Measurements from ENCODE around the gene FGF2.

FGF2 gene

GRCh38 chr4:122815248-122815647 is 11.4 kb upstream of the FGF2 start:
- Histone ChIP-seq H3K27ac (no peak overlapping the region), H3K4me3 (no peak overlapping the region)
- TF ChIP-seq CTCF (IDR thresholded peaks at IDR 0.05) = no peak
- no peak for DNase-seq (ENCODE audit: low spot score)

- no peak for TF ChIP-seq CTCF (IDR thresholded peaks at IDR 0.05)
- H3K27ac ChIP-seq = no peak overlapping the region
- no peak for DNase-seq (ENCODE audit: low spot score)
- H3K4me3 ChIP-seq = no peak overlapping the region
Measured at GRCh38 chr4:122816476-122816875, 10.2 kb upstream of the FGF2 start.

GRCh38 chr4:122819708-122820449 is 6.8 kb upstream of the FGF2 start:
- Histone ChIP-seq H3K4me3 (no peak overlapping the region), H3K27ac (no peak overlapping the region)
- DNase-seq (ENCODE audit: low spot score) = no peak
- TF ChIP-seq CTCF (IDR thresholded peaks at IDR 0.05) = no peak

GRCh38 chr4:122821092-122821491 is 5.5 kb upstream of the FGF2 start:
- TF ChIP-seq CTCF (IDR thresholded peaks at IDR 0.05) = no peak
- Histone ChIP-seq H3K27ac (no peak overlapping the region), H3K4me3 (no peak overlapping the region)
- no peak for DNase-seq (ENCODE audit: low spot score)

GRCh38 chr4:122822466-122822865 is 4.2 kb upstream of the FGF2 start:
- no peak overlapping the region for H3K27ac ChIP-seq
- no peak for DNase-seq (ENCODE audit: low spot score)
- no peak for TF ChIP-seq CTCF (IDR thresholded peaks at IDR 0.05)
- no peak overlapping the region for H3K4me3 ChIP-seq

GRCh38 chr4:122823476-122823875 is 3.2 kb upstream of the FGF2 start:
- no peak overlapping the region for H3K27ac ChIP-seq
- no peak overlapping the region for H3K4me3 ChIP-seq
- DNase-seq (ENCODE audit: low spot score) = no peak
- TF ChIP-seq CTCF (IDR thresholded peaks at IDR 0.05) = no peak

- DNase-seq (ENCODE audit: low spot score) = no peak
- Histone ChIP-seq H3K27ac (no peak overlapping the region), H3K4me3 (peak overlapping the region; percentile 10)
- TF ChIP-seq CTCF (IDR thresholded peaks at IDR 0.05) = no peak
Measured at GRCh38 chr4:122824616-122825015, 2.0 kb upstream of the FGF2 start.

Data from coronary artery (tissue), 2 donors.